ENCODE data around the gene PNPLA6. TPM values are rescaled to one million over a fixed set of nuclear protein-coding genes. Genes with fewer than 3 reads are reported as not detected.

PNPLA6 gene
- total and polyA plus RNA-seq, 2 experiments from 2014 or later, result 43.0 to 50.5 TPM

DNA sequence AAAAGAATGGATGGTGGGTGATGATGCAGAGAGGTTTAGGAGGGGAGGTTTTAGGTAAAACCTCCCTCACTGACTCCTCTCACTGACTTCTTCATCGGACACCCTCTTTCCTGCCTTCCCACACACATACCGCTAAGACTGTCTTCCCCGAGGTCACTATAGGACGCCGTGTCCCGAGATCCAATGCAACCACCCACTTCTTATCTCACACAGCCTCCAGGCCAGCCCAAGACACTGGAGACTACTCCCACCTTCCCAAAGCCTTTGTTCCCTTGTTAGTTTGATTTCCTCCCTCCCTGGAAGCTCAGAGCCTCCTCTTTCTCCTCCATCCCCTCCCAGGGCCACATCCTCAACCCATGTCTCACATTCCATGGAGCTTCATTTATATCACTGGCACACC, 43.7 kb downstream of the PNPLA6 start:
- no peaks in the 10 kb centered on the region for H3K9me3 ChIP-seq (ENCODE audit: low read depth)
- H3K79me2 ChIP-seq, result no peaks in the 10 kb centered on the region
- no peak overlapping the region for H3K27ac ChIP-seq
- H3K27me3 ChIP-seq, result no peaks in the 10 kb centered on the region
- no peak overlapping the region for H3K4me2 ChIP-seq
- no peaks in the 10 kb centered on the region for H3K9me2 ChIP-seq (replicated peaks; ENCODE audit: insufficient read depth)
- WGBS (ENCODE audit: low lambda C conversion rate, missing lambda C conversion rate), result 79% methylated on average over 6 of the region's 6 CpGs
- TF ChIP-seq, protein P1, sequence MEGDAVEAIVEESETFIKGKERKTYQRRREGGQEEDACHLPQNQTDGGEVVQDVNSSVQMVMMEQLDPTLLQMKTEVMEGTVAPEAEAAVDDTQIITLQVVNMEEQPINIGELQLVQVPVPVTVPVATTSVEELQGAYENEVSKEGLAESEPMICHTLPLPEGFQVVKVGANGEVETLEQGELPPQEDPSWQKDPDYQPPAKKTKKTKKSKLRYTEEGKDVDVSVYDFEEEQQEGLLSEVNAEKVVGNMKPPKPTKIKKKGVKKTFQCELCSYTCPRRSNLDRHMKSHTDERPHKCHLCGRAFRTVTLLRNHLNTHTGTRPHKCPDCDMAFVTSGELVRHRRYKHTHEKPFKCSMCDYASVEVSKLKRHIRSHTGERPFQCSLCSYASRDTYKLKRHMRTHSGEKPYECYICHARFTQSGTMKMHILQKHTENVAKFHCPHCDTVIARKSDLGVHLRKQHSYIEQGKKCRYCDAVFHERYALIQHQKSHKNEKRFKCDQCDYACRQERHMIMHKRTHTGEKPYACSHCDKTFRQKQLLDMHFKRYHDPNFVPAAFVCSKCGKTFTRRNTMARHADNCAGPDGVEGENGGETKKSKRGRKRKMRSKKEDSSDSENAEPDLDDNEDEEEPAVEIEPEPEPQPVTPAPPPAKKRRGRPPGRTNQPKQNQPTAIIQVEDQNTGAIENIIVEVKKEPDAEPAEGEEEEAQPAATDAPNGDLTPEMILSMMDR (IDR thresholded peaks at IDR 0.05; ENCODE audit: poor library complexity), result no peak
- TF ChIP-seq EZH2 (IDR thresholded peaks at IDR 0.05; ENCODE audit: borderline replicate concordance), result no peak
- no peak for TF ChIP-seq EZH2phosphoT487 (IDR thresholded peaks at IDR 0.05; ENCODE audit: low read depth, severe bottlenecking, unreplicated experiment)
- no peak overlapping the region for H3K4me3 ChIP-seq
- H3K36me3 ChIP-seq (replicated peaks; ENCODE audit: insufficient read depth, low read depth), result no peaks in the 10 kb centered on the region
- no peaks in the 10 kb centered on the region for H4K20me1 ChIP-seq (ENCODE audit: insufficient read depth, poor library complexity, severe bottlenecking)
- no peaks in the 10 kb centered on the region for H3K4me1 ChIP-seq (ENCODE audit: insufficient read depth)
- no peak for DNase-seq (ENCODE audit: low spot score)
- H2AFZ ChIP-seq, result no peak overlapping the region

DNA sequence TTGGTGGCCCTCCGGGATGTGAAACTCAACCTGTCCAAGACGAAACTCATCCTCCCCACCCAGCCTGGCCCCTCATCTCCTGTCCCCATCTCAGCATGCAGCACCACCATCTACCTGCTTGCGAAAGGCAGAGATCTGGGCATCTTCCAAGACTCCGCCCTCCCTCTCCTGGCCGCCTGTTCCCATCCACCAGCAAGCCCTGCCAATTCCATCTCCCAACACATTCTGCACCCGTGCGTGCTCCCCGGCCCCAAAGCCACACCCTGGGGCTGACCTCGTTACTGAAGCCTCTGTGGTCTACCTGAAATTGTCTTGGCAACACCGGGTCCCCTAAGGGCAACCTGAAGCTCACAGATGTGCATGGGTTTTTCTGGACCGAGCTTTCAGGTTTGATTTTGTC, 46.9 kb downstream of the PNPLA6 start:
- no peaks in the 10 kb centered on the region for H3K36me3 ChIP-seq (replicated peaks; ENCODE audit: insufficient read depth, low read depth)
- no peaks in the 10 kb centered on the region for H3K9me3 ChIP-seq (ENCODE audit: low read depth)
- H2AFZ ChIP-seq, result no peak overlapping the region
- WGBS (ENCODE audit: low lambda C conversion rate, missing lambda C conversion rate), result 68% methylated on average over 11 of the region's 11 CpGs
- H3K27ac ChIP-seq, result no peak overlapping the region
- TF ChIP-seq EZH2 (IDR thresholded peaks at IDR 0.05; ENCODE audit: borderline replicate concordance), result no peak
- no peak for TF ChIP-seq EZH2phosphoT487 (IDR thresholded peaks at IDR 0.05; ENCODE audit: low read depth, severe bottlenecking, unreplicated experiment)
- TF ChIP-seq, protein P1 (IDR thresholded peaks at IDR 0.05; ENCODE audit: poor library complexity), result no peak
- no peak overlapping the region for H3K4me2 ChIP-seq
- no peaks in the 10 kb centered on the region for H3K9me2 ChIP-seq (replicated peaks; ENCODE audit: insufficient read depth)
- H3K4me3 ChIP-seq, result no peak overlapping the region
- H3K27me3 ChIP-seq, result no peaks in the 10 kb centered on the region
- H4K20me1 ChIP-seq (ENCODE audit: insufficient read depth, poor library complexity, severe bottlenecking), result no peaks in the 10 kb centered on the region
- no peaks in the 10 kb centered on the region for H3K4me1 ChIP-seq (ENCODE audit: insufficient read depth)
- DNase-seq (ENCODE audit: low spot score), result no peak
- H3K79me2 ChIP-seq, result no peaks in the 10 kb centered on the region

DNA sequence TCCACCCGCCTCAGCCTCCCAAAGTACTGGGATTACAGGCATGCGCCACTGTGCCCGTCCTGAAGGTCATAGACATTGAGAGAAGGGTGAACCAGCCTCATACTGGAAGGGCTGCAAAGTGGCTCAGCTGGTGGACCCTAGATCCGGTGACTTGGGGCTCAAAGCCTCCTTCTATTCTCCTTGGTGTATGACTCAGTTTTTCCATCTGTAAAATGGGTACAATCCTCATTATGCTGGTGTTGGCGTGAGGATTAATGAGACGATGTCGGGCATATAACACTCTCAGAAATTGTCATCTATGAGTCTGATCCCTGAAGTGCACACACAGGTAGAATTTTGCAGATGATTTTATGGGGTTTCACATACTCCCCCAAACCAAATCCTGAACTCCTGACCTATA, 54.3 kb downstream of the PNPLA6 start:
- Histone ChIP-seq H3K79me2 (no peaks in the 10 kb centered on the region), H3K4me2 (no peak overlapping the region), H3K27me3 (no peaks in the 10 kb centered on the region), H4K20me1 (ENCODE audit: insufficient read depth, poor library complexity, severe bottlenecking) (no peaks in the 10 kb centered on the region), H3K4me1 (ENCODE audit: insufficient read depth) (no peaks in the 10 kb centered on the region), H2AFZ (no peak overlapping the region), H3K27ac (no peak overlapping the region), H3K4me3 (no peak overlapping the region), H3K36me3 (replicated peaks; ENCODE audit: insufficient read depth, low read depth) (no peaks in the 10 kb centered on the region), H3K9me2 (replicated peaks; ENCODE audit: insufficient read depth) (no peaks in the 10 kb centered on the region), H3K9me3 (ENCODE audit: low read depth) (no peaks in the 10 kb centered on the region)
- TF ChIP-seq, protein P1 (IDR thresholded peaks at IDR 0.05; ENCODE audit: poor library complexity), result no peak
- TF ChIP-seq EZH2phosphoT487 (IDR thresholded peaks at IDR 0.05; ENCODE audit: low read depth, severe bottlenecking, unreplicated experiment) (no peak), EZH2 (IDR thresholded peaks at IDR 0.05; ENCODE audit: borderline replicate concordance) (no peak)
- 89% methylated on average over 7 of the region's 7 CpGs for WGBS (ENCODE audit: low lambda C conversion rate, missing lambda C conversion rate)
- DNase-seq (ENCODE audit: low spot score), result no peak

DNA sequence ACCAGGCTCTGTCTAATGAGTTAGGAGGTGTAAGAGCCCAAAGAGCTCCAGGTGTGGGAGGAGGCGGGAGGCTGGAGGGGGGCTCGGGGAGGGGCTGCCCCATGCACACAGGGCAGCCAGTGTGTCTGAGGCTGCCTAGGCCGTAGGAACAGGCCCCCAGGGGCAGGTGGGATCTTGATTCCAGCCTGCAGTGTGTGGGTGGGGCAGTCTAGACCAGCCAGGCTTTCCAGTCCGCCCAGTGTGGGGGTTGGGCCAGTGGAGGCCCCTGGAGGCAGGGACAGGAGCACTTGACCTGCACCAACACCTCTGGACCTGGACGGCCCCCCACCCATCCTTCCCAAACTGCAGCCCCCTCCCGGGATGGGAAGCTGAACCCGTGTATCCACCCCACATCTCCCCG, 54.7 kb downstream of the PNPLA6 start:
- H2AFZ ChIP-seq, result no peak overlapping the region
- H3K36me3 ChIP-seq (replicated peaks; ENCODE audit: insufficient read depth, low read depth), result no peaks in the 10 kb centered on the region
- TF ChIP-seq EZH2phosphoT487 (IDR thresholded peaks at IDR 0.05; ENCODE audit: low read depth, severe bottlenecking, unreplicated experiment) (no peak), EZH2 (IDR thresholded peaks at IDR 0.05; ENCODE audit: borderline replicate concordance) (no peak)
- TF ChIP-seq, protein P1 (IDR thresholded peaks at IDR 0.05; ENCODE audit: poor library complexity), result no peak
- no peak overlapping the region for H3K27ac ChIP-seq
- H3K4me3 ChIP-seq, result no peak overlapping the region
- no peaks in the 10 kb centered on the region for H3K4me1 ChIP-seq (ENCODE audit: insufficient read depth)
- 67% methylated on average over 6 of the region's 8 CpGs for WGBS (ENCODE audit: low lambda C conversion rate, missing lambda C conversion rate)
- H3K9me2 ChIP-seq (replicated peaks; ENCODE audit: insufficient read depth), result no peaks in the 10 kb centered on the region
- no peaks in the 10 kb centered on the region for H3K79me2 ChIP-seq
- H3K9me3 ChIP-seq (ENCODE audit: low read depth), result no peaks in the 10 kb centered on the region
- no peak overlapping the region for H3K4me2 ChIP-seq
- DNase-seq (ENCODE audit: low spot score), result no peak
- no peaks in the 10 kb centered on the region for H3K27me3 ChIP-seq
- H4K20me1 ChIP-seq (ENCODE audit: insufficient read depth, poor library complexity, severe bottlenecking), result no peaks in the 10 kb centered on the region

Measured in hepatocyte (in vitro differentiated cells).